H9 (cell line): ENCODE data around the gene TBC1D5. TPM values are rescaled to one million over a fixed set of nuclear protein-coding genes. Genes with fewer than 3 reads are reported as not detected.
"Not testable (repeated sequence)": the region's sequence is repeated elsewhere in the genome, so short reads cannot be mapped to it uniquely, and the experiment has no call there.

Experiments used
- DNase-seq: peaks from one replicate; pipeline ENCODE4 v3.0.0-alpha.2; 2017
- H2AFZ ChIP-seq: one replicate; pipeline ENCODE4 v1.6.1; 2013; ENCODE audit warnings: mild to moderate bottlenecking, low read length, control low read depth, moderate library complexity
- H2AK5ac ChIP-seq: 2 replicates; pipeline ENCODE4 v1.6.1; 2013; ENCODE audit warnings: low read length, control low read depth, mixed read lengths; ENCODE audit not compliant: insufficient read length
- H2BK120ac ChIP-seq: one replicate; pipeline ENCODE4 v1.6.1; 2013; ENCODE audit warnings: low read depth, mild to moderate bottlenecking, low read length, control low read depth, inconsistent platforms; ENCODE audit not compliant: poor library complexity, severe bottlenecking
- H2BK12ac ChIP-seq: 2 replicates; pipeline ENCODE4 v1.6.1; 2013; ENCODE audit warnings: low read length, control low read depth, mixed read lengths, low read depth; ENCODE audit not compliant: insufficient read length
- H2BK15ac ChIP-seq: 2 replicates; pipeline ENCODE4 v1.6.1; 2013; ENCODE audit warnings: low read depth, low read length, control low read depth
- H2BK20ac ChIP-seq: one replicate; pipeline ENCODE4 v1.6.1; 2013; ENCODE audit warnings: low read depth, mild to moderate bottlenecking, low read length, control low read depth, inconsistent platforms; ENCODE audit not compliant: poor library complexity, severe bottlenecking
- H2BK5ac ChIP-seq: 2 replicates; pipeline ENCODE4 v1.6.1; 2013; ENCODE audit warnings: low read length, control low read depth, mixed read lengths; ENCODE audit not compliant: insufficient read length
- H3K14ac ChIP-seq: 2 replicates; pipeline ENCODE4 v1.6.1; 2013; ENCODE audit warnings: low read length, control low read depth; ENCODE audit not compliant: insufficient read depth
- H3K18ac ChIP-seq: 2 replicates; pipeline ENCODE4 v1.6.1; 2013; ENCODE audit warnings: low read depth, mild to moderate bottlenecking, mixed read lengths, low read length, control low read depth; ENCODE audit not compliant: insufficient read length
- H3K23ac ChIP-seq: 2 replicates; pipeline ENCODE4 v1.6.1; 2013; ENCODE audit warnings: low read length, control low read depth, mixed read lengths, low read depth; ENCODE audit not compliant: insufficient read length
- H3K23me2 ChIP-seq: 2 replicates; pipeline ENCODE4 v1.6.1; 2013; ENCODE audit warnings: low read depth, mild to moderate bottlenecking, mixed read lengths, low read length, control low read depth; ENCODE audit not compliant: insufficient read length, poor library complexity, severe bottlenecking
- H3K27ac ChIP-seq: 2 replicates; pipeline ENCODE4 v1.5.1; 2013; ENCODE audit warnings: low read length, control low read depth, mixed read lengths, low read depth; ENCODE audit not compliant: insufficient read length
- H3K27me3 ChIP-seq: 2 replicates; pipeline ENCODE4 v1.6.1; 2013; ENCODE audit warnings: low read length, control low read depth, inconsistent platforms; ENCODE audit not compliant: insufficient read depth
- H3K4ac ChIP-seq: 2 replicates; pipeline ENCODE4 v1.6.1; 2013; ENCODE audit warnings: low read depth, mild to moderate bottlenecking, control low read depth, inconsistent platforms, low read length, moderate library complexity
- H3K4me1 ChIP-seq: 2 replicates; pipeline ENCODE4 v1.6.1; 2013; ENCODE audit warnings: low read length, control low read depth, inconsistent platforms; ENCODE audit not compliant: insufficient read depth
- H3K4me2 ChIP-seq: 2 replicates; pipeline ENCODE4 v1.6.1; 2013; ENCODE audit warnings: low read length, control low read depth, mixed read lengths; ENCODE audit not compliant: insufficient read length, insufficient read depth
- H3K56ac ChIP-seq: 2 replicates; pipeline ENCODE4 v1.6.1; 2013; ENCODE audit warnings: low read depth, mild to moderate bottlenecking, mixed read lengths, low read length, control low read depth; ENCODE audit not compliant: insufficient read length
- H3K79me1 ChIP-seq: 2 replicates; pipeline ENCODE4 v1.6.1; 2013; ENCODE audit warnings: low read depth, mild to moderate bottlenecking, moderate library complexity, low read length, control low read depth, inconsistent platforms; ENCODE audit not compliant: insufficient read depth, poor library complexity, severe bottlenecking
- H3K79me2 ChIP-seq: 2 replicates; pipeline ENCODE4 v1.6.1; 2013; ENCODE audit warnings: low read length, control low read depth, inconsistent platforms; ENCODE audit not compliant: insufficient read depth
- H3K9ac ChIP-seq: 2 replicates; pipeline ENCODE4 v1.6.1; 2013; ENCODE audit warnings: low read length, control low read depth, mixed read lengths; ENCODE audit not compliant: insufficient read length; ENCODE audit errors: extremely low read depth
- H3K9me3 ChIP-seq: one replicate; pipeline ENCODE4 v1.6.1; 2013; ENCODE audit warnings: low read depth, low read length, inconsistent platforms; ENCODE audit not compliant: control insufficient read depth
- H3T11ph ChIP-seq: one replicate; pipeline ENCODE4 v1.6.1; 2013; ENCODE audit warnings: mild to moderate bottlenecking, low read length, control low read depth, inconsistent platforms
- H4K20me1 ChIP-seq: one replicate; pipeline ENCODE4 v1.6.1; 2013; ENCODE audit not compliant: control insufficient read depth, insufficient read length, insufficient read depth
- H4K5ac ChIP-seq: 2 replicates; pipeline ENCODE4 v1.6.1; 2013; ENCODE audit warnings: low read depth, mild to moderate bottlenecking, mixed read lengths, low read length, control low read depth; ENCODE audit not compliant: insufficient read length
- H4K8ac ChIP-seq: replicated peaks from 2 replicates; pipeline ENCODE4 v1.6.1; 2013; ENCODE audit warnings: low read length, control low read depth, mixed read lengths, low read depth; ENCODE audit not compliant: insufficient read length
- H4K91ac ChIP-seq: 2 replicates; pipeline ENCODE4 v1.6.1; 2013; ENCODE audit warnings: low read depth, mild to moderate bottlenecking, moderate library complexity, mixed read lengths, low read length, control low read depth; ENCODE audit not compliant: insufficient read length
- H3K27ac Mint-ChIP-seq, 3 experiments: 2 replicates in 2 of 3; 3 replicates in 1 of 3; pipeline ENCODE4 v1.8.0; 2020 to 2021; ENCODE audit warnings: mixed read lengths in 3 of 3, mild to moderate bottlenecking in 1 of 3, moderate library complexity in 1 of 3
- H3K27me3 Mint-ChIP-seq: 2 replicates; pipeline ENCODE4 v1.8.0; 2021; ENCODE audit warnings: low read depth, mild to moderate bottlenecking, moderate library complexity, mixed read lengths
- H3K36me3 Mint-ChIP-seq, 3 experiments: 2 replicates in 2 of 3; 3 replicates in 1 of 3; pipeline ENCODE4 v1.8.0; 2020 to 2021; ENCODE audit warnings: low read depth in 3 of 3, mixed read lengths in 3 of 3; ENCODE audit not compliant: insufficient read depth in 1 of 3
- H3K4me1 Mint-ChIP-seq, 2 experiments: 2 replicates each; pipeline ENCODE4 v1.8.0; 2020; ENCODE audit warnings: mixed read lengths in 2 of 2
- H3K4me3 Mint-ChIP-seq, 2 experiments: 2 replicates in 1 of 2; 3 replicates in 1 of 2; pipeline ENCODE4 v1.8.0; 2020 to 2021; ENCODE audit warnings: mild to moderate bottlenecking in 2 of 2, mixed read lengths in 2 of 2, moderate library complexity in 1 of 2
- H3K9me3 Mint-ChIP-seq, 2 experiments: 2 replicates in 1 of 2; 3 replicates in 1 of 2; pipeline ENCODE4 v1.8.0; 2020; ENCODE audit warnings: mild to moderate bottlenecking in 2 of 2, mixed read lengths in 2 of 2, moderate library complexity in 1 of 2
- WGBS: extraction: QIAGEN DNeasy Blood & Tissue Kit; methylation state at CpG from one replicate; pipeline ENCODE4 v1.1.7; 2013; ENCODE audit warnings: missing lambda C conversion rate, low lambda C conversion rate, mixed read lengths; ENCODE audit not compliant: insufficient read length; ENCODE audit errors: extremely low coverage; 5-methylcytosine and 5-hydroxymethylcytosine counted together
- total RNA-seq: library from RNA; stranded (reverse); gene quantifications from 2 replicates; pipeline ENCODE4 v1.2.1, GENCODE V29; 2021
- TF ChIP-seq, protein P1 (sequence below): fragments of 200-600 bp; sonication (generic); conservative IDR thresholded peaks from 3 replicates; pipeline ENCODE4 v1.8.0; 2021; ENCODE audit warnings: antibody characterized with exemption, mild to moderate bottlenecking

Gene TBC1D5
- total RNA-seq, 1 experiment from 2014 or later, result 25.0 TPM

DNA sequence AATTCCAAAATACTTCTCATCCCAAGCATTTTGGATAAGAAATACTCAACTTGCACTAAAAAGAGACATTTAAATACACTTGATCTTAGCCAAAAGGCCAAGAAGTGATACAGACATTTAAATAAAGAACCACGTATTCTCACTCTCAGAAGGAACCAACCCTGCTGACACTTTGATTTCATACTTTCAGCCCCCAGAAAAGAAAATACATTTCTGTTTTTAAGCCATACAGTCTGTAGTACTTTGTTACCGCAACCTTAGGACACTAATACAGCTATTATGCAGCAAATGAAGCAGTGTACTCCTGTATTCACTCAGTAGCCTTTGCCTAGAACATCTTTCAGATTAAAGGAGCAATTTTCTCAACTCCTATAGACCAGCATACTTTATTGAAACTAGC is 86.7 kb downstream of the TBC1D5 start:
- H3K4me1 Mint-ChIP-seq, result peaks cover 0 to 4% of the 10 kb centered on the region in 2 experiments; a peak in 1 of 4 replicates
- WGBS, result no CpG with 5 or more reads among the region's 2 CpGs
- Histone ChIP-seq H2BK120ac (no peak overlapping the region), H3K23me2 (no peaks in the 10 kb centered on the region), H3K9ac (no peak overlapping the region), H4K5ac (no peak overlapping the region), H2BK20ac (no peak overlapping the region), H2BK5ac (no peak overlapping the region), H3K14ac (no peak overlapping the region), H3K79me1 (peaks cover 2% of the 10 kb centered on the region), H3K4me2 (no peak overlapping the region), H3K4ac (no peak overlapping the region), H3K9me3 (no peaks in the 10 kb centered on the region), H4K8ac (no peak overlapping the region), H3T11ph (no peak overlapping the region), H3K56ac (no peak overlapping the region), H3K79me2 (no peaks in the 10 kb centered on the region), H2AFZ (no peak overlapping the region), H4K91ac (no peak overlapping the region), H2AK5ac (no peak overlapping the region), H3K23ac (no peak overlapping the region), H3K27me3 (no peaks in the 10 kb centered on the region), H3K27ac (no peak overlapping the region), H3K4me1 (no peaks in the 10 kb centered on the region), H4K20me1 (no peaks in the 10 kb centered on the region), H2BK15ac (no peak overlapping the region), H2BK12ac (no peak overlapping the region), H3K18ac (no peak overlapping the region)
- no peaks in the 10 kb centered on the region for H3K9me3 Mint-ChIP-seq
- H3K27me3 Mint-ChIP-seq, result no peaks in the 10 kb centered on the region
- no peak for DNase-seq
- no peaks in the 10 kb centered on the region for H3K36me3 Mint-ChIP-seq
- TF ChIP-seq, protein P1, sequence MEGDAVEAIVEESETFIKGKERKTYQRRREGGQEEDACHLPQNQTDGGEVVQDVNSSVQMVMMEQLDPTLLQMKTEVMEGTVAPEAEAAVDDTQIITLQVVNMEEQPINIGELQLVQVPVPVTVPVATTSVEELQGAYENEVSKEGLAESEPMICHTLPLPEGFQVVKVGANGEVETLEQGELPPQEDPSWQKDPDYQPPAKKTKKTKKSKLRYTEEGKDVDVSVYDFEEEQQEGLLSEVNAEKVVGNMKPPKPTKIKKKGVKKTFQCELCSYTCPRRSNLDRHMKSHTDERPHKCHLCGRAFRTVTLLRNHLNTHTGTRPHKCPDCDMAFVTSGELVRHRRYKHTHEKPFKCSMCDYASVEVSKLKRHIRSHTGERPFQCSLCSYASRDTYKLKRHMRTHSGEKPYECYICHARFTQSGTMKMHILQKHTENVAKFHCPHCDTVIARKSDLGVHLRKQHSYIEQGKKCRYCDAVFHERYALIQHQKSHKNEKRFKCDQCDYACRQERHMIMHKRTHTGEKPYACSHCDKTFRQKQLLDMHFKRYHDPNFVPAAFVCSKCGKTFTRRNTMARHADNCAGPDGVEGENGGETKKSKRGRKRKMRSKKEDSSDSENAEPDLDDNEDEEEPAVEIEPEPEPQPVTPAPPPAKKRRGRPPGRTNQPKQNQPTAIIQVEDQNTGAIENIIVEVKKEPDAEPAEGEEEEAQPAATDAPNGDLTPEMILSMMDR, result no peak
- H3K4me3 Mint-ChIP-seq, result no peak overlapping the region
- no peak overlapping the region for H3K27ac Mint-ChIP-seq

DNA sequence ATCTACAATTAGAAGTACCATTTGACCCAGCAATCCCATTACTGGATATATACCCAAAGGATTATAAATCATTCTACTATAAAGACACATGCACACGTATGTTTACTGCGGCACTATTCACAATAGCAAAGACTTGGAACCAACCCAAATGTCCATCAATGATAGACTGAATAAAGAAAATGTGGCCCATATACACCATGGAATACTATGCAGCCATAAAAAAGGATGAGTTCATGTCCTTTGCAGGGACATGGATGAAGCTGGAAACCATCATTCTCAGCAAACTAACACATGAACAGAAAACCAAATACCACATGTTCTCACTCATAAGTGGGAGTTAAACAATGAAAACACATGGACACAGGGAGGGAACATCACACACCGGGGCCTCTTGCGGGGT is 92.7 kb downstream of the TBC1D5 start:
- not testable (repeated sequence) for H3K4me1 Mint-ChIP-seq, H3K27ac ChIP-seq, H3T11ph ChIP-seq, H2AFZ ChIP-seq, H4K91ac ChIP-seq, H3K27me3 Mint-ChIP-seq, H2BK20ac ChIP-seq, H3K23ac ChIP-seq, DNase-seq, H3K27ac Mint-ChIP-seq, H3K18ac ChIP-seq, H3K9me3 ChIP-seq, H2BK12ac ChIP-seq, H3K9ac ChIP-seq, H2BK15ac ChIP-seq, H3K79me1 ChIP-seq, H3K23me2 ChIP-seq, H4K20me1 ChIP-seq, H3K4ac ChIP-seq, H3K4me3 Mint-ChIP-seq, H3K14ac ChIP-seq, H3K36me3 Mint-ChIP-seq, H2AK5ac ChIP-seq, H3K79me2 ChIP-seq, H4K8ac ChIP-seq, H4K5ac ChIP-seq, H3K56ac ChIP-seq, H2BK5ac ChIP-seq, H3K4me2 ChIP-seq, H3K27me3 ChIP-seq, H3K4me1 ChIP-seq, H3K9me3 Mint-ChIP-seq, H2BK120ac ChIP-seq
- WGBS, result no CpG with 5 or more reads among the region's 4 CpGs
